Measurements from ENCODE around the gene ZBTB20.

Gene ZBTB20

GRCh38 chr3:114299941-114300624 is 847.0 kb downstream of the ZBTB20 start:
- no peak for DNase-seq

DNA sequence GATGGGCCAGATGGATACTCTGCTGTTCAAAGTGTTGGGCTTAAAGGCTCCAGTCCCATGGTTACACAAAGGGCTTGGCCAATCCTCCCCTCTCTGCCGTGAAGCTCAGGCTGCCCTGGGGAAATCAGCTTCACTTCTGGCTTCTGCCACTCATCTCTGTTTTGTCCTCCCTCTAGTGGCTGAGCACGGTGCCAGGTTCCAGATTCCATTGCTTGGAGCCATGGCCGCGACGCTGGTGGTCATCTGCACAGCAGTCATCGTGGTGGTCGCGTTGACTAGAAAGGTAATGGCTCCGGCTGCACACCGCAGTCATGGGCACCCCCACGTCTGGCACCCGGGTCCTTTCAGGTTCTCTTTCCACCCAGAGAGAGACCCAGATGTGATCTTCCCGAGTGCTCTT is 847.7 kb downstream of the ZBTB20 start:
- no peak for DNase-seq

DNA sequence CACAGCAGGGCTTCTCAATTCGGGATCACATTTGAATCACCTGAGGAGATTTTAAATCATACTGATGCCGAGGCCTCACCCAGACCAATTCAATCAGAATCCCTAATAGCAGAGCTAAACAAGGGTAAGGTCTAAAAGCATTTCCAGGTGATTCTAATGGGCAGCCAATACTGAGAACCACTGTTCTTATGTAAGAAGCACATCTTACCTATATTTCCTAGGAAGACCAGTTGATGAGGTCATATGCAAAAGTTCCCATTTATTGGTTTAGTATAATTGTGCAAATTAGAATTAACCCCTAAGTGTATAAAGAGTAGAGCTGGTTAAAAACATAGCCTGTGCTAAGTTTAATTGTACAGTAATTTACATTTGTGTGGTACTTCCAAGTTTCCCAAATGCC is 851.1 kb downstream of the ZBTB20 start:
- DNase-seq = no peak

DNA sequence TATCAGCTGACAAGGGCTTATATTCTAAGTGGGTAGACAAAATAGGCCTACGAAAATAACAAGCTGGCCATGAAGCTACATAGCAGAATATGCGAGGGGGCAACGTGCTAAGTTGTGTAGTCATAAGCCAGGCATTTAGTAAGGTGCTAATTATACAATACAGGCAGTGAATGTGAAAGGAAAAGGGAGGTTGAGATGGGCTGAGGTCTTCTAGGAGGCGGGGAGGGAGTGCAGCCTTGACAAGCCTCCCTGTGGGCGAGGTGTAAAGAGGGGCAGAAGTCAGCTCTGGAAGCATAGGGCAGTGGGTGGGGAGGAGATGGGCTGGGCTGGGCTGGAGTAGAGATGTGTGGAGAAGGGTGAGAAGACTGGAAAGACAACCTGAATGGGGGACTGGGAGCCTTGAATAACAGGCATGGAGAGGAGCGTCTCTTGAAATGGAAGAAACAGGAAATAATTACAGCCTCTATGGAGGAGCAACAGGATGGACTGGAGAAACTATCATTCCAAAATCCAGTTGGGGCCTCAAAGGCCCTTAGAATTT is 852.1 kb downstream of the ZBTB20 start:
- DNase-seq = no peak

DNA sequence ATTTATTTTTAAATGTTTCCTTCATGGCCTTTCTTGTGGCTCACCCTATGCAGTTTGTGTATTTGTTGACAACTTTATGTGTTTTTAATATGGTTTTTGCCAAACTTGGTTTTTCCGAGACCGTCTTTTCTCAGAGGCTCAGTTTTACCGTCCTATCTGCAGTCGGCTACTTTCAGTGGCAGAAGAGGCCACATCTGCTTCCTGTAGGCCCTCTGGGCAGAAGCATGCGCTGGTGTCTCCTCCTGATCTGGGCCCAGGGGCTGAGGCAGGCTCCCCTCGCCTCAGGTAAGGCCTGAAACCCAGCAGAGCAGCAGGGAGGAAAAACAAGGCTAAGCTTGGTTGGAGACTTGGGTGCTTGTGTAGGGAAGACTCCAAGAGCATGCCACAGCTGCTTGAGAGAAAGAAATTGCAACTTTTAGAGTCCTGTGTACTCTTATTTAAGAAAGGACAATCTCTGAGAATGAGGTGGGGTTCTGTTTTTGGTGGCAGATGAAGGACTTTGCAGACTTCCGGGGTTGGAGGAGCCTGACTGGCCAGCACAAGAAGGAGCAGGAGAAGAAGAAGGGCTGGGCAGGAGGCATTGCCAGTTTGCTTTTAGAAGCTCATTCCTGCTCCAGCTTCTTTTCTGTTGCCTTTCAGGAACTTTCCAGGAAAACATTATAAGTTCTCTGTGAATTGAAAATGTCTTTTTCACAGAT is 853.1 kb downstream of the ZBTB20 start, which contains the start of gene TIGIT:
Gene TIGIT (plus strand): TSS at position 191 of the 698 bp plus-strand sequence. CDS start 34 bp downstream, at position 225.
- DNase-seq = no peak

DNA sequence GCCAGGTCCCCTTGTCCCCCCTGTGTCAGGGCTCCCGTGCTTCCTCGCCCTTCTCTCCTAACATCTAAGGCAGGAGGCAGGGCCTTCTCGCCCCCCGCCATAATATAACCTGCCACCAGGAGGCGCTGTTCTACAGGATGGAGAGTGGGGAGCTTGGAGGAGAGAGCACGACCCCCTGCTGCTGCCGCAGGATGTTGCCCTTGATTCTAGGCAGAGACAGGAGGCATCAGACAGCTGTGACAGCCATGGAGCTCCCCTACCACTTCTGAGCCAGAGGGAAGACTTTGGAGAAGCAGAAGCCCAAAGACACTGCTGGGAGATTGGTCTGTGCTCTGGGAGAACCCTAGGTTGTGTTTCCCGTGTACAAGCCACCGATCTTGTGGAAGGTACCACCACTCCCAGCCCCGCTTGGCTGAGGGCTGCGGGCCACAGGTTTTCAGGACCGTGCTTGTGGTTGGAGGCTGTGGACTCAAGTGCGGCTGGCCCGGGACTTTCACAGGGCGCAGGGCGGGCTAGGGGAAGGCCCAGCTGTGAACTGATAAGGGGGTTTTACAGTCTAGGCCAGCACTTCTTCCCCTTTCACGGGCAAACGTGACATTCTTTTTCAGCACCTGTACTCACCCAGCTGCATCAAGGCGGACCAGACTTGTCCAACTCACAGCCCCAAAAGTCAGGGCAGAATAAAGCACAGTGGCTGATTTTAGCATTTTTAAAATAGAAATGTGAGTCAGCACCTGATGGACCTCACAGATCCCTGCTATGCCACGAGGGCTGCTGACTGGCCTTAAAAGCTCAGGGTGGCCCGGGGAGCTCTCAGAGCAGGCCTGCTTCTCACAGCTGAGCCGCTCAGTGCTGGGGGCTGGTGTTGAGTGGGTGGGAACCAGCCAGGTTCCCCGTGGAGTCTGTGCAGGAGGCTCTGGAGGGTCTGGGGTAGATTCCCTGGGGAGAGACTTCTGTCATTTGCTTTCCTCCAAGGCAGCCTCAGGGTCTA is 855.9 kb downstream of the ZBTB20 start:
- DNase-seq = no peak

DNA sequence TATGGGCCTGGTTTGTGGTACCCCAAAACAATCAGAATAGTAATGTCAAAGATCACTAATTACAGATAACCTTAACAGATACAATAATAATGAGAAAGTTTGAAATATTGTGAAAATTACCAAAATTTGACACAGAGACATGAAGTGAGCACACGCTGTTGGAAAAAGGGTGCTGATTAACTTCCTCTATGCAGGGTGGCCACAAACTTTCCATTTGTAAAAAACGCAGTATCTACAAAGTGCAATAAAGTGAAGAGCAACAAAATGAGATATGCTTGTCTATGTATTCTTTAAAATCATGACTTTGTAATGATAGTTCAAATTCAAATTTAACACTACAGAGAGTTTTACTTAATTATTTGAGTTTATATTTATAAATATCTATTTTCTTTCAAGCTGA is 860.8 kb downstream of the ZBTB20 start:
- no peak for DNase-seq

- DNase-seq = no peak
Observed at GRCh38 chr3:114285648-114286230, 861.3 kb downstream of the ZBTB20 start.

DNA sequence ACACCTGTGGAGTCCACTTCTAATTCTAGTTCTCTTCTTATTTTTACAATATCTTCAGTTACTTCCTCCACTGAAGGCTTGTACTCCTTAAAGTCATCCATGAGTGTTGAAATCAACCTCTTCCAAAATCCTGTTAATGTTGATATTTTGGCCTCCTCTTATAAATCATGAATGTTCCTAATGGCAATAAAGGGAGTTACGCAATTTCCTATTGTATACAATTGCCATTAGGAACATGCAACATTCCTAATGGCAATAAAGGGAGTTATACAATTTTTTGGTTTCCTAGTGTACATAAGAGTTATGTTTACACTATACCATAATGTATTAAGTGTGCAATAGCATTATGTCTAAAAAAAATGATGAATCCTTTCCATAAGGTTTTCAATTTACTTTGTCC is 862.4 kb downstream of the ZBTB20 start:
- DNase-seq = no peak
